HepG2 (cell line): ENCODE measurements around the gene CELA2B. TPM values are rescaled to one million over a fixed set of nuclear protein-coding genes. Genes with fewer than 3 reads are reported as not detected.

Experiments
- ATAC-seq: fragments of 200-7000 bp; cut with Tn5 transposase; 3 replicates; pipeline ENCODE4 v1.9.1; 2020; ENCODE audit warnings: mild to moderate bottlenecking, moderate library complexity
- BruUV-seq: library from RNA; stranded (reverse); fragments of 400-500 nt; replicated peaks from 2 replicates; lab custom pipeline; 2021; lab: Mats Ljungman, UMichigan
- CTCF ChIA-PET: fragments of 300-600 bp; formaldehyde crosslinking; extraction: SDS; loops from one replicate; lab custom pipeline; 2021; ENCODE audit warnings: low total read pairs, inconsistent platforms, low intra/inter-chr PET ratio; lab: Yijun Ruan, JAX
- POLR2A ChIA-PET: fragments of 350-600 bp; sonication (Branson Sonifier 250); formaldehyde crosslinking; loops from one replicate; lab custom pipeline; 2020; ENCODE audit warnings: antibody characterized with exemption, inconsistent platforms; lab: Yijun Ruan, JAX
- DNase-seq: peaks from one replicate; pipeline ENCODE4 v3.0.0-alpha.2; 2015; ENCODE audit warnings: low spot score
- FAIRE-seq: peaks from 3 replicates; lab custom pipeline; 2011; peaks lifted over from hg19 to GRCh38; lab: Jason Lieb, UNC
- H2AFZ ChIP-seq: one replicate; pipeline ENCODE4 v1.6.1; 2011; ENCODE audit warnings: low read length, inconsistent platforms
- H3K27ac ChIP-seq: fragments of 300-600 bp; 3 replicates; pipeline ENCODE4 v1.8.0; 2011; ENCODE audit warnings: mixed run types, mild to moderate bottlenecking, mixed read lengths, low read length, inconsistent platforms; ENCODE audit not compliant: insufficient read depth; ENCODE audit errors: extremely low read length
- H3K27me3 ChIP-seq, 2 experiments: fragments of 200-600 bp in 1 of 2; 2 replicates in 1 of 2; 3 replicates in 1 of 2; pipeline versions ENCODE4 v1.6.0 to v1.8.0; 2011; ENCODE audit warnings: low read length in 2 of 2, mild to moderate bottlenecking in 2 of 2, moderate library complexity in 2 of 2, inconsistent platforms in 1 of 2; ENCODE audit not compliant: insufficient read depth in 2 of 2, control insufficient read depth in 1 of 2
- H3K36me3 ChIP-seq, 2 experiments: fragments of 200-600 bp in 1 of 2; replicated peaks in 1 of 2; 2 replicates in 1 of 2; 3 replicates in 1 of 2; pipeline versions ENCODE4 v1.5.1 to v1.8.0; 2011; ENCODE audit warnings: low read length in 2 of 2, inconsistent platforms in 1 of 2; ENCODE audit not compliant: insufficient read depth in 2 of 2, control insufficient read depth in 1 of 2
- H3K4me1 ChIP-seq: 2 replicates; pipeline ENCODE4 v1.5.1; 2012; ENCODE audit warnings: low read length, inconsistent platforms; ENCODE audit not compliant: insufficient read depth
- H3K4me2 ChIP-seq: 2 replicates; pipeline ENCODE4 v1.6.0; 2011; ENCODE audit warnings: low read depth, low read length, inconsistent platforms
- H3K4me3 ChIP-seq, 3 experiments: fragments of 200-600 bp in 1 of 3; sonication (generic), shearing (Covaris generic) in 1 of 3; replicated peaks in 1 of 3; 2 replicates each; pipeline ENCODE4 v1.5.1; 2011 to 2016; ENCODE audit warnings: low read length in 3 of 3, inconsistent platforms in 2 of 3, low read depth in 2 of 3, mild to moderate bottlenecking in 2 of 3, control low read depth in 1 of 3, mixed read lengths in 1 of 3; ENCODE audit not compliant: insufficient read depth in 1 of 3
- H3K79me2 ChIP-seq: one replicate; pipeline ENCODE4 v1.6.1; 2011; ENCODE audit warnings: low read length, inconsistent platforms; ENCODE audit not compliant: insufficient read depth
- H3K9ac ChIP-seq: 2 replicates; pipeline ENCODE4 v1.6.0; 2011; ENCODE audit warnings: mild to moderate bottlenecking, low read depth, low read length, inconsistent platforms; ENCODE audit not compliant: insufficient read depth
- H3K9me3 ChIP-seq: 2 replicates; pipeline ENCODE4 v1.5.1; 2012; ENCODE audit warnings: mild to moderate bottlenecking, low read length
- H4K20me1 ChIP-seq: 2 replicates; pipeline ENCODE4 v1.6.0; 2011; ENCODE audit warnings: inconsistent platforms, mild to moderate bottlenecking, low read length, moderate library complexity; ENCODE audit not compliant: insufficient read depth
- ESRRA ChIP-seq: sonication (generic); formaldehyde crosslinking; IDR thresholded peaks from 2 replicates; pipeline ENCODE4 v1.5.1; 2020; ENCODE audit warnings: mild to moderate bottlenecking, low read depth, missing genetic modification reagents
- FOXA3 ChIP-seq: IDR thresholded peaks from 2 replicates; pipeline ENCODE4 v1.6.1; 2016; ENCODE audit warnings: missing genetic modification reagents, missing compliant biosample characterization
- HDAC6 ChIP-seq: fragments of 200-600 bp; sonication (generic); IDR thresholded peaks from 2 replicates; pipeline ENCODE4 v1.7.0; 2017; ENCODE audit warnings: mild to moderate bottlenecking, antibody characterized with exemption, low read length, low read depth
- MIXL1 ChIP-seq: IDR thresholded peaks from 2 replicates; pipeline ENCODE4 v1.6.1; 2016
- RXRB ChIP-seq: IDR thresholded peaks from 2 replicates; pipeline ENCODE4 v1.6.1; 2016; ENCODE audit warnings: borderline replicate concordance, missing genetic modification reagents, missing compliant biosample characterization
- SCMH1 ChIP-seq: sonication (generic); formaldehyde crosslinking; IDR thresholded peaks from 2 replicates; pipeline ENCODE4 v1.9.0; 2021; ENCODE audit warnings: missing genetic modification reagents, mild to moderate bottlenecking, borderline replicate concordance
- STAG1 ChIP-seq: sonication (generic); formaldehyde crosslinking; IDR thresholded peaks from 2 replicates; pipeline ENCODE4 v1.4.0; 2020; ENCODE audit warnings: missing genetic modification reagents
- TCF7 ChIP-seq: sonication (generic); IDR thresholded peaks from 2 replicates; pipeline ENCODE4 v1.6.1; 2016; ENCODE audit warnings: antibody characterized with exemption, low read depth
- TMF1 ChIP-seq: sonication (generic); formaldehyde crosslinking; IDR thresholded peaks from 2 replicates; pipeline ENCODE4 v1.8.1; 2022; ENCODE audit warnings: low read depth, missing genetic modification reagents
- ZNF383 ChIP-seq: sonication (generic); formaldehyde crosslinking; IDR thresholded peaks from 2 replicates; pipeline ENCODE4 v1.4.0; 2020; ENCODE audit warnings: missing genetic modification reagents, mild to moderate bottlenecking, borderline replicate concordance
- WGBS: methylation state at CpG from one replicate; pipeline ENCODE4 v1.1.6; 2017; ENCODE audit warnings: low lambda C conversion rate; 5-methylcytosine and 5-hydroxymethylcytosine counted together
- in situ Hi-C: cut with HindIII; loops from 2 replicates; pipeline ENCODE4 v1.10.0; 2017; ENCODE audit warnings: low pct_unique_long_range_greater_than_20kb; ENCODE audit not compliant: extremely low pct_ligation_motif_present
- intact Hi-C: fragments of 100-400 bp; cut with micrococcal nuclease; formaldehyde crosslinking; loops from one replicate; pipeline ENCODE4 v1.10.0; 2022; ENCODE audit not compliant: unreplicated experiment
- polyA plus RNA-seq, 8 experiments: library from polyadenylated mRNA; depleted of rRNA in 3 of 8; stranded (reverse) in 7 of 8; unstranded in 1 of 8; fragments of >200 nt; fragmentation: Illumina TruSeq in 4 of 8; extraction: Trizol in 4 of 8; gene quantifications; 2 replicates each; pipeline versions ENCODE4 v1.2.1 to v1.2.3, GENCODE V29; 2011 to 2016; ENCODE audit warnings: low read depth in 4 of 8, missing spikeins in 1 of 8, mixed read lengths in 1 of 8; ENCODE audit not compliant: insufficient read depth in 1 of 8
- total RNA-seq, 5 experiments: library from RNA; depleted of rRNA; stranded (reverse); fragments of >200 nt; fragmentation: Illumina TruSeq; extraction: Trizol; gene quantifications; 2 replicates each; pipeline ENCODE4 v1.2.3, GENCODE V29; 2016; ENCODE audit warnings: low read depth in 1 of 5
- TF ChIP-seq, protein P1 (sequence below): sonication (generic); formaldehyde crosslinking; IDR thresholded peaks from 2 replicates; pipeline ENCODE4 v1.4.0; 2020; ENCODE audit warnings: missing genetic modification reagents
- TF ChIP-seq, protein P2 (sequence below): sonication (generic); formaldehyde crosslinking; IDR thresholded peaks from 2 replicates; pipeline ENCODE4 v1.8.0; 2022; ENCODE audit warnings: mild to moderate bottlenecking, missing genetic modification reagents
- TF ChIP-seq, protein P3 (sequence below): sonication (generic); formaldehyde crosslinking; IDR thresholded peaks from 2 replicates; pipeline ENCODE4 v1.4.0; 2020; ENCODE audit warnings: mild to moderate bottlenecking, missing genetic modification reagents

CELA2B gene
- total and polyA plus RNA-seq, 2 of the 13 experiments (the other 11 are each of a cell fraction or from before 2014, with no cell fraction given), result not detected

DNA sequence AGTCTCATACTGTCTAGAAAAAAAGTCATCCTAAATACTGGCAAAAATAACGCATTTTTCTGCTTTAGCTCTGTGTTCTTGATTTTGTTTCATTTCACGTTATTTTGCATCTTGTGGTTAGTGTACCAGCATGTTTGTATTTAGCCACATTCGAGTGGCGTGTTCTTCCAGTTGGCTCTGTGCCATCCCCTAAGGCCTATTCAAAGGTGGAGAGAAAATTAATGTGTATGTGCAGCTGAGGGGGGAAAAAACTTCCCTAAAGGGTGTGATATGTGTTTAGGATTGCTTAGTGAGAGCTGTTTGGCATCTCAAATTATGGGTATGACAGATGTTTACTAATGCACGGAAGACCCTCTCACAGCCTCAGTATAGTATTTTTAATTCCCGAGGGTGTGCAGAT is 62.9 kb downstream of the CELA2B start:
- Histone ChIP-seq H3K36me3 (peaks cover 8 to 26% of the 10 kb centered on the region in 2 experiments), H4K20me1 (no peaks in the 10 kb centered on the region), H3K4me2 (no peak overlapping the region), H3K9ac (no peak overlapping the region), H3K27me3 (no peaks in the 10 kb centered on the region), H3K27ac (no peak overlapping the region), H3K79me2 (no peaks in the 10 kb centered on the region), H3K4me1 (no peaks in the 10 kb centered on the region), H3K4me3 (no peak overlapping the region), H2AFZ (no peak overlapping the region), H3K9me3 (no peaks in the 10 kb centered on the region)
- WGBS, result 90% methylated on average over 6 of the region's 6 CpGs
- ChIA-PET POLR2A (no interaction called here), CTCF (no interaction called here)
- no peak for DNase-seq
- BruUV-seq, result no TSS peak
- no peak for FAIRE-seq
- in situ Hi-C loops, result no loop called here
- intact Hi-C loops, result no loop called here
- TF ChIP-seq ZNF383 (no peak), TCF7 (no peak), RXRB (CRISPR knock-in tag) (no peak), SCMH1 (no peak), FOXA3 (CRISPR knock-in tag) (no peak), ESRRA (no peak), STAG1 (CRISPR knock-in tag) (no peak)
- TF ChIP-seq, protein P1, sequence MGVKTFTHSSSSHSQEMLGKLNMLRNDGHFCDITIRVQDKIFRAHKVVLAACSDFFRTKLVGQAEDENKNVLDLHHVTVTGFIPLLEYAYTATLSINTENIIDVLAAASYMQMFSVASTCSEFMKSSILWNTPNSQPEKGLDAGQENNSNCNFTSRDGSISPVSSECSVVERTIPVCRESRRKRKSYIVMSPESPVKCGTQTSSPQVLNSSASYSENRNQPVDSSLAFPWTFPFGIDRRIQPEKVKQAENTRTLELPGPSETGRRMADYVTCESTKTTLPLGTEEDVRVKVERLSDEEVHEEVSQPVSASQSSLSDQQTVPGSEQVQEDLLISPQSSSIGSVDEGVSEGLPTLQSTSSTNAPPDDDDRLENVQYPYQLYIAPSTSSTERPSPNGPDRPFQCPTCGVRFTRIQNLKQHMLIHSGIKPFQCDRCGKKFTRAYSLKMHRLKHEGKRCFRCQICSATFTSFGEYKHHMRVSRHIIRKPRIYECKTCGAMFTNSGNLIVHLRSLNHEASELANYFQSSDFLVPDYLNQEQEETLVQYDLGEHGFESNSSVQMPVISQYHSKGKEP, result no peak
- ATAC-seq, result no peak

DNA sequence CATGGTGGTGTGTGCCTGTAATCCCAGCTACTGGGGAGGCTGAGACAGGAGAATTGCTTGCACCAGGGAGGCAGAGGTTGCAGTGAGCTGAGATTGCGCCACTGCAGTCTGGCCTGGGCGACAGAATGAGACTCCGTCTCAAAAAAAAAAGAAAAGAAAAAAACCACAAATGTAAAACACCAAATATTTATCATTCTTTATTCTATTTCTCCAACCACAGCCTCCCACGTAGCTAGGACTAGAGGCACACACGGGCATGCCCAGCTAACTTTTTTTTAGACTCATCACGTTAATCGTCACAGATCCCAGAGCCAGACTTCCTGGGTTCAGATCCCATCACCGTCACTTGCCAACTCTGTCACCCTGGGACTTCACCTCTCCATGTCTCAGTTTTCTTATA is 64.3 kb downstream of the CELA2B start:
- ATAC-seq, result no peak
- FAIRE-seq, result no peak
- Histone ChIP-seq H4K20me1 (no peaks in the 10 kb centered on the region), H3K79me2 (no peaks in the 10 kb centered on the region), H3K9ac (no peak overlapping the region), H3K9me3 (no peaks in the 10 kb centered on the region), H3K4me1 (peaks cover 2% of the 10 kb centered on the region), H2AFZ (no peak overlapping the region), H3K36me3 (peaks cover 8 to 31% of the 10 kb centered on the region in 2 experiments), H3K4me3 (no peak overlapping the region), H3K4me2 (no peak overlapping the region), H3K27ac (no peak overlapping the region), H3K27me3 (no peaks in the 10 kb centered on the region)
- WGBS, result 98% methylated on average over 8 of the region's 8 CpGs
- no TSS peak for BruUV-seq
- intact Hi-C loops, result no loop called here
- CTCF ChIA-PET, result no interaction called here
- DNase-seq, result no peak
- POLR2A ChIA-PET, result no interaction called here
- in situ Hi-C loops, result no loop called here
- TF ChIP-seq MIXL1 (no peak), TMF1 (CRISPR knock-in tag) (no peak), HDAC6 (no peak), TCF7 (no peak)
- TF ChIP-seq, protein P2, sequence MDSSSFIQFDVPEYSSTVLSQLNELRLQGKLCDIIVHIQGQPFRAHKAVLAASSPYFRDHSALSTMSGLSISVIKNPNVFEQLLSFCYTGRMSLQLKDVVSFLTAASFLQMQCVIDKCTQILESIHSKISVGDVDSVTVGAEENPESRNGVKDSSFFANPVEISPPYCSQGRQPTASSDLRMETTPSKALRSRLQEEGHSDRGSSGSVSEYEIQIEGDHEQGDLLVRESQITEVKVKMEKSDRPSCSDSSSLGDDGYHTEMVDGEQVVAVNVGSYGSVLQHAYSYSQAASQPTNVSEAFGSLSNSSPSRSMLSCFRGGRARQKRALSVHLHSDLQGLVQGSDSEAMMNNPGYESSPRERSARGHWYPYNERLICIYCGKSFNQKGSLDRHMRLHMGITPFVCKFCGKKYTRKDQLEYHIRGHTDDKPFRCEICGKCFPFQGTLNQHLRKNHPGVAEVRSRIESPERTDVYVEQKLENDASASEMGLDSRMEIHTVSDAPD (CRISPR knock-in tag), result no peak
- TF ChIP-seq, protein P3, sequence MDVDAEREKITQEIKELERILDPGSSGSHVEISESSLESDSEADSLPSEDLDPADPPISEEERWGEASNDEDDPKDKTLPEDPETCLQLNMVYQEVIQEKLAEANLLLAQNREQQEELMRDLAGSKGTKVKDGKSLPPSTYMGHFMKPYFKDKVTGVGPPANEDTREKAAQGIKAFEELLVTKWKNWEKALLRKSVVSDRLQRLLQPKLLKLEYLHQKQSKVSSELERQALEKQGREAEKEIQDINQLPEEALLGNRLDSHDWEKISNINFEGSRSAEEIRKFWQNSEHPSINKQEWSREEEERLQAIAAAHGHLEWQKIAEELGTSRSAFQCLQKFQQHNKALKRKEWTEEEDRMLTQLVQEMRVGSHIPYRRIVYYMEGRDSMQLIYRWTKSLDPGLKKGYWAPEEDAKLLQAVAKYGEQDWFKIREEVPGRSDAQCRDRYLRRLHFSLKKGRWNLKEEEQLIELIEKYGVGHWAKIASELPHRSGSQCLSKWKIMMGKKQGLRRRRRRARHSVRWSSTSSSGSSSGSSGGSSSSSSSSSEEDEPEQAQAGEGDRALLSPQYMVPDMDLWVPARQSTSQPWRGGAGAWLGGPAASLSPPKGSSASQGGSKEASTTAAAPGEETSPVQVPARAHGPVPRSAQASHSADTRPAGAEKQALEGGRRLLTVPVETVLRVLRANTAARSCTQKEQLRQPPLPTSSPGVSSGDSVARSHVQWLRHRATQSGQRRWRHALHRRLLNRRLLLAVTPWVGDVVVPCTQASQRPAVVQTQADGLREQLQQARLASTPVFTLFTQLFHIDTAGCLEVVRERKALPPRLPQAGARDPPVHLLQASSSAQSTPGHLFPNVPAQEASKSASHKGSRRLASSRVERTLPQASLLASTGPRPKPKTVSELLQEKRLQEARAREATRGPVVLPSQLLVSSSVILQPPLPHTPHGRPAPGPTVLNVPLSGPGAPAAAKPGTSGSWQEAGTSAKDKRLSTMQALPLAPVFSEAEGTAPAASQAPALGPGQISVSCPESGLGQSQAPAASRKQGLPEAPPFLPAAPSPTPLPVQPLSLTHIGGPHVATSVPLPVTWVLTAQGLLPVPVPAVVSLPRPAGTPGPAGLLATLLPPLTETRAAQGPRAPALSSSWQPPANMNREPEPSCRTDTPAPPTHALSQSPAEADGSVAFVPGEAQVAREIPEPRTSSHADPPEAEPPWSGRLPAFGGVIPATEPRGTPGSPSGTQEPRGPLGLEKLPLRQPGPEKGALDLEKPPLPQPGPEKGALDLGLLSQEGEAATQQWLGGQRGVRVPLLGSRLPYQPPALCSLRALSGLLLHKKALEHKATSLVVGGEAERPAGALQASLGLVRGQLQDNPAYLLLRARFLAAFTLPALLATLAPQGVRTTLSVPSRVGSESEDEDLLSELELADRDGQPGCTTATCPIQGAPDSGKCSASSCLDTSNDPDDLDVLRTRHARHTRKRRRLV (CRISPR knock-in tag), result no peak
